Panc1 (cell line): ENCODE results near the gene MAPKAP1. TPM values are rescaled to one million over a fixed set of nuclear protein-coding genes. Genes with fewer than 3 reads are reported as not detected.

Experiments used
- ATAC-seq: fragments of 200-7000 bp; cut with Tn5 transposase; 2 replicates; pipeline ENCODE4 v1.9.1; 2020; ENCODE audit warnings: mild to moderate bottlenecking, moderate library complexity
- BruUV-seq: library from RNA; stranded (reverse); fragments of 400-500 nt; replicated peaks from 2 replicates; lab custom pipeline; 2021; lab: Mats Ljungman, UMichigan
- CTCF ChIA-PET: fragments of 300-600 bp; sonication (Branson Sonifier 250); formaldehyde crosslinking; loops from one replicate; lab custom pipeline; 2022; ENCODE audit warnings: antibody characterized with exemption; lab: Charles Lee
- POLR2A ChIA-PET: fragments of 300-600 bp; sonication (Branson Sonifier 250); formaldehyde crosslinking; loops from one replicate; lab custom pipeline; 2022; ENCODE audit warnings: antibody characterized with exemption; lab: Charles Lee
- DNase-seq: peaks from one replicate; pipeline ENCODE4 v3.0.0-alpha.2; 2010; ENCODE audit warnings: low read depth, low spot score
- H3K27ac ChIP-seq: 2 replicates; pipeline ENCODE4 v1.5.1; 2011; ENCODE audit warnings: mild to moderate bottlenecking, low read length, inconsistent platforms
- H3K27me3 ChIP-seq: fragments of 200-500 bp; sonication (Bioruptor generic); 2 replicates; pipeline ENCODE4 v1.6.0; 2014; ENCODE audit warnings: low read length, inconsistent platforms; ENCODE audit not compliant: control insufficient read depth, insufficient read depth
- H3K36me3 ChIP-seq: fragments of 200-500 bp; sonication (Bioruptor generic); 2 replicates; pipeline ENCODE4 v1.5.1; 2014; ENCODE audit warnings: inconsistent platforms, mild to moderate bottlenecking, low read length, moderate library complexity; ENCODE audit not compliant: control insufficient read depth, insufficient read depth
- H3K4me1 ChIP-seq: 2 replicates; pipeline ENCODE4 v1.5.1; 2011; ENCODE audit warnings: inconsistent platforms, mild to moderate bottlenecking, low read length, moderate library complexity; ENCODE audit not compliant: control insufficient read depth, insufficient read depth
- H3K4me3 ChIP-seq, 2 experiments: 2 replicates each; pipeline ENCODE4 v1.5.1; 2011 to 2012; ENCODE audit warnings: low read depth in 2 of 2, low read length in 2 of 2, mild to moderate bottlenecking in 2 of 2, inconsistent platforms in 1 of 2, moderate library complexity in 1 of 2
- H3K9me3 ChIP-seq: fragments of 200-500 bp; sonication (Bioruptor generic); 2 replicates; pipeline ENCODE4 v1.5.1; 2014; ENCODE audit warnings: low read depth, mild to moderate bottlenecking, inconsistent platforms, low read length, moderate library complexity; ENCODE audit not compliant: control insufficient read depth, insufficient read depth
- POLR2AphosphoS5 ChIP-seq: IDR thresholded peaks from 2 replicates; pipeline ENCODE4 v1.6.1; 2012; ENCODE audit warnings: mild to moderate bottlenecking, low read depth, low read length, moderate library complexity
- SIN3A ChIP-seq: IDR thresholded peaks from 2 replicates; pipeline ENCODE4 v1.6.1; 2012; ENCODE audit warnings: low read depth, mild to moderate bottlenecking, low read length, moderate library complexity, borderline replicate concordance; ENCODE audit not compliant: insufficient read depth
- TCF7L2 ChIP-seq: IDR thresholded peaks from 2 replicates; pipeline ENCODE4 v1.6.1; 2011; ENCODE audit warnings: mild to moderate bottlenecking, low read depth, low read length, inconsistent platforms
- in situ Hi-C: cut with HindIII; loops from 2 replicates; pipeline ENCODE4 v1.10.0; 2016; ENCODE audit warnings: low sequenced_read_pairs, low pct_unique_long_range_greater_than_20kb
- intact Hi-C: fragments of 100-400 bp; cut with micrococcal nuclease; formaldehyde crosslinking; loops from one replicate; pipeline ENCODE4 v1.10.0; 2022; ENCODE audit not compliant: unreplicated experiment
- total RNA-seq: library from RNA; stranded (reverse); gene quantifications from one replicate; pipeline ENCODE4 v1.2.1, GENCODE V29; 2021; ENCODE audit not compliant: unreplicated experiment
- TF ChIP-seq, protein P1 (sequence below): fragments of 450-650 bp; IDR thresholded peaks from 2 replicates; pipeline ENCODE4 v1.5.1; 2017; ENCODE audit warnings: mild to moderate bottlenecking
- TF ChIP-seq, protein P2 (sequence below), 2 experiments: IDR thresholded peaks; 2 replicates each; pipeline ENCODE4 v1.6.1; 2011 to 2012; ENCODE audit warnings: low read depth in 2 of 2, control low read depth in 1 of 2, low read length in 1 of 2, mild to moderate bottlenecking in 1 of 2, moderate library complexity in 1 of 2; ENCODE audit not compliant: insufficient read depth in 1 of 2

MAPKAP1 gene
- total RNA-seq, 1 experiment from 2014 or later = 72.7 TPM

DNA sequence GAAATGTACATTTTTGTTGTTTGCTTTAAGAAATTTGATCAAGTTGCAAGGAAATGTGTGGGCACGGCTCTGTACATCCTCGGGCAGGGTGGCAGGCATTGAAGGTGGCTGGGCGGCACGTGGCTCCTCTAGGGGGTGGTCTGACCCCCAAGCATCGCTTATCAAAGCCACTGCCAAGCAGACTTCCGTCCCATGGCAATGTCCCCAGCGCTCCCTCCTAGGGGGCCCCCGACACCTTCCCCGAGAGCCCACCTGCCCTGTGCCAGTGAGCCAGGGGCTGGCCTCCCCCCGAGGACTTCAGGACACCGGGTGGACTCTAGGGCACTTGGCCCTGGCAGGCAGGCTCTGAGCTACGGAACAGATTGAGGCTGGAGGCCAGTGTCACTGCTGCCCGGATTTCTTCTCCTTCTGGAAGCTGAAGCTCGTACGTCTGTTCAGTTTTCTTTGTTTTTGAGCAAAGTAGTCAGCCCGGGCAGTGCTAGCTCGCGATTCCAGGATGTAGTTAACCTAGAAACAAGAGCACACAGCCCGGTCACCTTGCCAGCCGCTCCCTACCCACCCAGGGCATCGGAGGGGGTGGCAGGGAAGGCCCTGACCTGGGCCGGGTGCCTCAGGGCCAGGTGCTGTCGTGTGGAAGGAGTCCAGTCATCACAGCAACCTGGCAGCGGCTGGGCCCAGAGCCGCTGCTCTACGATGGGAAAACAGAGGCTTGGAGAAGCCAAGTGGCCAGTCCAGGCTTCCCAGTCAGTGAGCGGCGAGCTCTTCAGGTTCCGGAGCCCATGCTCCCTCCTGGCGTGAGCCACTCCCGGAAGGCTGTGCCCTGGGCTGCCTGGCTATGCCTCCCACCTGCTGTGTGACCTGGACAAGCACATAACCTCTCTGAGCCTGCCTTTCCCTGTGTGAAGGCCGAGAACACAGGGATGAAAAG lies 268.2 kb downstream of the MAPKAP1 start:
- no TSS peak for BruUV-seq
- in situ Hi-C loops = no loop called here

DNA sequence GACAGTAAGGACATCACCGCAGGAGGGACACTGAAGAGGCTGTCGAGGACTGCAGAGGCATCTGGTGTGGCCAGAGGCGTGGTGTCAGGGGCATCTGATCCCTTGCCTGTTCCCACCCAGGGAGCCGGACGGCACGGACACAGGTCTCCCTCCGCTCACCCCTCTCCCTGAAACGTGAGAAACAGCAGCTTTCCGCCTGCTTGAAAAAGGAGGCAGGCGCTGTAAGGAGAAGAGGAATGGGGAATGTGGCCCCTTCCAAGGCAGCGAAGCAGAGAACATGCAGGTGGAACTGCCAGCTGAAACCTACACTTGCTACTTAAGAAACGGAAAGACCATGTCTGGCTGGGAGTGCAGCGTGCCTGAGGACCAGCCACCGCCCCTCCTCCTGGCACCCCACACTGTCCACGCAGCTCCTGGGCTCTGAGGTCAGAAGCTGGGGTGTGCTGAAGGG lies 269.2 kb downstream of the MAPKAP1 start:
- no TSS peak for BruUV-seq
- H3K4me3 ChIP-seq = no peak overlapping the region
- no peaks in the 10 kb centered on the region for H3K27me3 ChIP-seq
- DNase-seq (no peak), ATAC-seq (no peak)
- POLR2A ChIA-PET = no interaction called here
- intact Hi-C loops (no loop called here), in situ Hi-C loops (no loop called here)
- TF ChIP-seq, protein P1, sequence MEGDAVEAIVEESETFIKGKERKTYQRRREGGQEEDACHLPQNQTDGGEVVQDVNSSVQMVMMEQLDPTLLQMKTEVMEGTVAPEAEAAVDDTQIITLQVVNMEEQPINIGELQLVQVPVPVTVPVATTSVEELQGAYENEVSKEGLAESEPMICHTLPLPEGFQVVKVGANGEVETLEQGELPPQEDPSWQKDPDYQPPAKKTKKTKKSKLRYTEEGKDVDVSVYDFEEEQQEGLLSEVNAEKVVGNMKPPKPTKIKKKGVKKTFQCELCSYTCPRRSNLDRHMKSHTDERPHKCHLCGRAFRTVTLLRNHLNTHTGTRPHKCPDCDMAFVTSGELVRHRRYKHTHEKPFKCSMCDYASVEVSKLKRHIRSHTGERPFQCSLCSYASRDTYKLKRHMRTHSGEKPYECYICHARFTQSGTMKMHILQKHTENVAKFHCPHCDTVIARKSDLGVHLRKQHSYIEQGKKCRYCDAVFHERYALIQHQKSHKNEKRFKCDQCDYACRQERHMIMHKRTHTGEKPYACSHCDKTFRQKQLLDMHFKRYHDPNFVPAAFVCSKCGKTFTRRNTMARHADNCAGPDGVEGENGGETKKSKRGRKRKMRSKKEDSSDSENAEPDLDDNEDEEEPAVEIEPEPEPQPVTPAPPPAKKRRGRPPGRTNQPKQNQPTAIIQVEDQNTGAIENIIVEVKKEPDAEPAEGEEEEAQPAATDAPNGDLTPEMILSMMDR = no peak
- TF ChIP-seq TCF7L2 (no peak), POLR2AphosphoS5 (no peak), SIN3A (no peak)
- TF ChIP-seq, protein P2, sequence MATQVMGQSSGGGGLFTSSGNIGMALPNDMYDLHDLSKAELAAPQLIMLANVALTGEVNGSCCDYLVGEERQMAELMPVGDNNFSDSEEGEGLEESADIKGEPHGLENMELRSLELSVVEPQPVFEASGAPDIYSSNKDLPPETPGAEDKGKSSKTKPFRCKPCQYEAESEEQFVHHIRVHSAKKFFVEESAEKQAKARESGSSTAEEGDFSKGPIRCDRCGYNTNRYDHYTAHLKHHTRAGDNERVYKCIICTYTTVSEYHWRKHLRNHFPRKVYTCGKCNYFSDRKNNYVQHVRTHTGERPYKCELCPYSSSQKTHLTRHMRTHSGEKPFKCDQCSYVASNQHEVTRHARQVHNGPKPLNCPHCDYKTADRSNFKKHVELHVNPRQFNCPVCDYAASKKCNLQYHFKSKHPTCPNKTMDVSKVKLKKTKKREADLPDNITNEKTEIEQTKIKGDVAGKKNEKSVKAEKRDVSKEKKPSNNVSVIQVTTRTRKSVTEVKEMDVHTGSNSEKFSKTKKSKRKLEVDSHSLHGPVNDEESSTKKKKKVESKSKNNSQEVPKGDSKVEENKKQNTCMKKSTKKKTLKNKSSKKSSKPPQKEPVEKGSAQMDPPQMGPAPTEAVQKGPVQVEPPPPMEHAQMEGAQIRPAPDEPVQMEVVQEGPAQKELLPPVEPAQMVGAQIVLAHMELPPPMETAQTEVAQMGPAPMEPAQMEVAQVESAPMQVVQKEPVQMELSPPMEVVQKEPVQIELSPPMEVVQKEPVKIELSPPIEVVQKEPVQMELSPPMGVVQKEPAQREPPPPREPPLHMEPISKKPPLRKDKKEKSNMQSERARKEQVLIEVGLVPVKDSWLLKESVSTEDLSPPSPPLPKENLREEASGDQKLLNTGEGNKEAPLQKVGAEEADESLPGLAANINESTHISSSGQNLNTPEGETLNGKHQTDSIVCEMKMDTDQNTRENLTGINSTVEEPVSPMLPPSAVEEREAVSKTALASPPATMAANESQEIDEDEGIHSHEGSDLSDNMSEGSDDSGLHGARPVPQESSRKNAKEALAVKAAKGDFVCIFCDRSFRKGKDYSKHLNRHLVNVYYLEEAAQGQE (IDR thresholded peaks at IDR 0.05; ENCODE audit: insufficient read depth in 1 of 2, low read depth in 2 of 2, low read length in 1 of 2) = no peak
- H3K9me3 ChIP-seq = no peaks in the 10 kb centered on the region
- CTCF ChIA-PET = no interaction called here
- H3K27ac ChIP-seq = no peak overlapping the region
- no peaks in the 10 kb centered on the region; the same call in 1 of the 2 replicates for H3K36me3 ChIP-seq
- no peaks in the 10 kb centered on the region for H3K4me1 ChIP-seq

More for the DNA sequence above, 268.2 kb downstream of the MAPKAP1 start:
- Histone ChIP-seq H3K36me3 (no peaks in the 10 kb centered on the region; the same call in 1 of the 2 replicates), H3K9me3 (no peaks in the 10 kb centered on the region), H3K27ac (no peak overlapping the region), H3K4me1 (no peaks in the 10 kb centered on the region), H3K27me3 (no peaks in the 10 kb centered on the region), H3K4me3 (no peak overlapping the region)
- ATAC-seq (no peak), DNase-seq (no peak)
- intact Hi-C loops = no loop called here
- ChIA-PET CTCF (no interaction called here), POLR2A (no interaction called here)
- TF ChIP-seq TCF7L2 (no peak), POLR2AphosphoS5 (no peak), SIN3A (no peak)
- TF ChIP-seq, protein P2 (IDR thresholded peaks at IDR 0.05; ENCODE audit: insufficient read depth in 1 of 2, low read depth in 2 of 2, low read length in 1 of 2) = no peak
